HG03521 (cell line): Measurements from ENCODE around the gene CHRND.
A peak's percentile ranks its signal among the peaks of the same experiment; 100 is the strongest.

Experiments
- ATAC-seq: cut with Tn5 transposase; IDR thresholded peaks from one replicate; pipeline ENCODE4 v1.9.1; 2021; ENCODE audit warnings: mild to moderate bottlenecking, moderate library complexity; ENCODE audit not compliant: unreplicated experiment

CHRND gene

GRCh38 chr2:232541195-232541960 is 15.4 kb downstream of the CHRND start:
- ATAC-seq: no peak

- ATAC-seq: no peak
These were observed 16.2 kb downstream of the CHRND start for GRCh38 chr2:232541961-232542714.

GRCh38 chr2:232542715-232543467 is 16.9 kb downstream of the CHRND start:
- no peak for ATAC-seq

GRCh38 chr2:232543491-232543890 is 17.5 kb downstream of the CHRND start:
- ATAC-seq: no peak

GRCh38 chr2:232543928-232544631 is 18.1 kb downstream of the CHRND start:
- ATAC-seq: no peak

- ATAC-seq: no peak
These were observed 18.7 kb downstream of the CHRND start for GRCh38 chr2:232544674-232545073.

- no peak for ATAC-seq
These were observed 19.8 kb downstream of the CHRND start for GRCh38 chr2:232545511-232546375.

- ATAC-seq: no peak
These were observed 22.0 kb downstream of the CHRND start for GRCh38 chr2:232547991-232548390.

GRCh38 chr2:232549655-232550353 is 23.8 kb downstream of the CHRND start:
- no peak for ATAC-seq

GRCh38 chr2:232550354-232551249 is 24.6 kb downstream of the CHRND start, which contains the start of the genes EIF4E2 and TIGD1:
Gene EIF4E2 (plus strand): TSS chr2:232550689. CDS start chr2:232550725, 36 bp downstream.
Gene TIGD1 (minus strand): TSS chr2:232550557. CDS start chr2:232549882, 675 bp downstream.
- ATAC-seq: peak; percentile 93

- ATAC-seq: no peak
These were observed 25.3 kb downstream of the CHRND start for GRCh38 chr2:232551250-232551638.

GRCh38 chr2:232551776-232552175 is 25.8 kb downstream of the CHRND start:
- ATAC-seq: no peak

GRCh38 chr2:232556426-232556825 is 30.5 kb downstream of the CHRND start:
- no peak for ATAC-seq

- no peak for ATAC-seq
These were observed 36.7 kb downstream of the CHRND start for GRCh38 chr2:232562515-232563151.

GRCh38 chr2:232563580-232563979 is 37.6 kb downstream of the CHRND start:
- no peak for ATAC-seq

- no peak for ATAC-seq
These were observed 41.8 kb downstream of the CHRND start for GRCh38 chr2:232567721-232568120.

GRCh38 chr2:232568161-232568560 is 42.2 kb downstream of the CHRND start:
- ATAC-seq: no peak

- ATAC-seq: no peak
These were observed 43.6 kb downstream of the CHRND start for GRCh38 chr2:232569541-232569940.
